ENCODE data around the gene SENP8.

GRCh38 chr15:72174551-72175165, 56.5 kb downstream of the SENP8 start:
- no peak for TF ChIP-seq CTCF (IDR thresholded peaks at IDR 0.05; ENCODE audit: low read depth, low read length, missing input control)
- no peak for TF ChIP-seq GABPA (IDR thresholded peaks at IDR 0.05 in 1 of 2, conservative IDR thresholded peaks at IDR 0.05 in 1 of 2)
- no peak for TF ChIP-seq YY1 (IDR thresholded peaks at IDR 0.05)
- TF ChIP-seq FOXA1 (IDR thresholded peaks at IDR 0.05): no peak
